Brain microvascular endothelial cell (primary cell): ENCODE results near the gene MTCL1.

Source experiments
- DNase-seq: peaks from one replicate; pipeline ENCODE4 v3.0.0-alpha.2; 2020
- H3K27ac ChIP-seq: fragments of 250-450 bp; sonication (Bioruptor Pico); 2 replicates; pipeline ENCODE4 v1.5.1; 2020; ENCODE audit warnings: mild to moderate bottlenecking, moderate library complexity
- H3K27me3 ChIP-seq: fragments of 250-450 bp; sonication (Bioruptor Pico); replicated peaks from 2 replicates; pipeline ENCODE4 v1.5.1; 2020; ENCODE audit warnings: mild to moderate bottlenecking
- H3K36me3 ChIP-seq: fragments of 250-450 bp; sonication (Bioruptor Pico); replicated peaks from 2 replicates; pipeline ENCODE4 v1.5.1; 2020; ENCODE audit warnings: mild to moderate bottlenecking
- H3K4me3 ChIP-seq: 2 replicates; pipeline ENCODE4 v1.5.1; 2011; ENCODE audit warnings: low read depth, mild to moderate bottlenecking, control low read depth, low read length, moderate library complexity
- CTCF ChIP-seq: IDR thresholded peaks from 2 replicates; pipeline ENCODE4 v1.5.1; 2011; ENCODE audit warnings: low read depth, mild to moderate bottlenecking, moderate library complexity, low read length, control low read depth, inconsistent platforms; ENCODE audit errors: missing control alignments
- in situ Hi-C: cut with HindIII; loops from 2 replicates; pipeline ENCODE4 v1.10.0; 2017; ENCODE audit warnings: low sequenced_read_pairs, low pct_ligation_motif_present

MTCL1 gene

DNA sequence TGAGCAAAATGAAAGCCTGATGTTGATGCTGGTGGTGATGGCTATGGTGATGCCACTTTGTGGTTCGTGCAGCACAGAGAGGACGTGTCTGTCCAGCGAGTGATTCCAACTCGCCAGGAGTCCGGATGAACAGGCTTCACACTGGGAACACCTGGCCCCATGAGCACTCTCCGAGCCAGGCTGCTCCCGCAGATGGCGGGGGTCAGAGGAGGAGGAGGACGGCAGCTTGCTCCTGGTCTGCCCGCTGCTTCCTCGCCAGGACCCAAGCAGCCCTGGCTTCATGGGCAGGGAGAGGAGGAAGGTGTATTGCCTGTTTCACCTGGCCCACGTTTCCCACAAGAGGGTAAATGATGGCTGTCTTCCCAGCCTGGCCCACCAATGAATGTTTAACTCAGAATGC lies 121.6 kb downstream of the MTCL1 start:
- Histone ChIP-seq H3K27me3 (no peaks in the 10 kb centered on the region), H3K4me3 (no peak overlapping the region), H3K36me3 (peaks cover 55% of the 10 kb centered on the region), H3K27ac (no peak overlapping the region)
- in situ Hi-C loops: no loop called here
- no peak for DNase-seq
- TF ChIP-seq CTCF: no peak

DNA sequence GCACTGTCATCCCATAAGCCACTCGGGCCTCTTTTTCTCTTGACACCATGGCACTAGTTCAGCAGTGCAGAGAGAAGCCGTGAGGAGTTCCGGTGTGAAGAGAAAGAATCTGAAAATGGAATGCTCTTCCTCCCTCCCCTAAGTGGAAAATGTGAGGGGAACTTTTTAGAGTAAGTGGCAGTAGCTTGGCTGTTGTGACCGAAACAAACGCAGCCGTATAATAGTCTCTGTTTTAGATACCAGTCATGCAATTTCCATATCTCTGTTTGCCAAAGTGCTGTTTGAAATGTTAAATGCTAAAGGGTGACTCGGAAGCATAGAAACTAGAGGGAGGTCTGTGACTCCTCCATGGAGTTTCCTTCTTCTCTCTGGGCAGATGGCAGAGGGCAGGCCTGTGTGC lies 122.9 kb downstream of the MTCL1 start:
- peaks cover 44% of the 10 kb centered on the region for H3K36me3 ChIP-seq
- in situ Hi-C loops: no loop called here
- no peak for DNase-seq
- no peak overlapping the region for H3K27ac ChIP-seq
- TF ChIP-seq CTCF: no peak
- no peak overlapping the region for H3K4me3 ChIP-seq
- no peaks in the 10 kb centered on the region for H3K27me3 ChIP-seq

DNA sequence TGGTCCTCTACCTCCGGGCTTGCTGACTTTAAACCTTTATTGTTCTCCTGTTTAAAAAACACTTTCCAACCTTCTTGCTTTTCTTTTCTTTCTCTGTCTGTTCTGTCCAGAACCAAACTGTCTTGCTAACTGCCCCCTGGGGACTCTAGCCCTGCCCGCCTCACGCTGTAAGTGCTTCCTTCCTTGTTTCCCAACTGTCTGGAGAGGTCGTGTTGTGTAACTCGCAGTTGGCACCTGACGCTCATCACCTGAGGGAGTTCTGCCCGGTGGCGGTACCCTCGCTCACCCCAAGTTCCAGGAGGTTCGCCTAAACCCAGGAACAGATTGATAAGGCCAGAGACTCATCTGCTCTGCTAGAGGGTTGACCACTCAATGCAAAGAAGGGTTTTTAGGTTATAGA lies 123.4 kb downstream of the MTCL1 start:
- DNase-seq: no peak
- no peak for TF ChIP-seq CTCF
- no peak overlapping the region for H3K4me3 ChIP-seq
- in situ Hi-C loops: no loop called here
- no peak overlapping the region for H3K27ac ChIP-seq
- H3K36me3 ChIP-seq: peaks cover 39% of the 10 kb centered on the region
- H3K27me3 ChIP-seq: no peaks in the 10 kb centered on the region

DNA sequence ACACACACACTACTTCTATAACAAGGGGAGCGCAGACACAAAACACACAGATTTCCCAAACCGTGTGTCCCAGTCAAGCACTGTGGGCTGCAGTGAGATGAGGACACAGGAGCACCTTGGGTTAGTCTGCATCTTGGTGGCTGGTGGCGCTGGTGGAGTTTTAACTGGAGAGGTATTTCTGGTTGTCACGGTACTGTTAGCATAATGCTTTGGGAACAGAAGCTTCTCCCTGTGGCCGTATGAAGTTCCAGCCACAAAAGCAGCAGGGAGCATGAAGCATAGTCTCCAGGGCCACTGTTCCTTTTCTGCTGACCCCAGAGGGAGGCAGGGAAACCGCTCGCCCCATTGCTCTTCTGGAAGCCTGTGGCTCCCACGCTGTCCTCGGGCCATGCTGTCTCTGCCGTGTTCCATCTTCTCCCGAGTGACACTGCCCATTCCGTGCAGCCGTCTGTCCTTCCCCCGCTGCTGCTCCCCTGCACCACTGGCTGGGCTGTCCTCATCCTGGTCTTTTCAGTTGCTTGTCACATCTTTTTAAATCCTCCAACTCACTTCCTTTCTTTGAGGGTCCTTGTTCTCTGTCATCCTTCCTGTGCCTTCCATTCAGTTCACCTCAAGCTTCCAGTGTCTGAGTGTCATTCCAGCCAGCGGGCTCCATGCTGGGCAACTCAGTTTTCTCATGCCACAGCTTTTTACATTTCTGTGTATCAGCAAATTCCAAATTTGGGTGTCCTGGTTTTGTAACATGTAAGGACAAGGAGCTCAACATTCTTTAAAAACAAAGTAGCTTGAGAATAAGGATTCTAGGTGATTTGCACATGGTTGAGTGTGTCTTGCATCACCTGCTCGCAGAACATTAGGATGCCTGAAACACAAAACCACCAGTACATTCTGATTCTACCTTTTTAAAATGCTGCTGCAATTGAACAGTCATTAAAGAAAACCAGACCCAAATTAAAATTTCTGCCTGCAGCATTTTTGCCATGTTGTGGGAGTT lies 125.0 kb downstream of the MTCL1 start:
- Histone ChIP-seq H3K4me3 (no peak overlapping the region), H3K27ac (no peak overlapping the region), H3K36me3 (peaks cover 23% of the 10 kb centered on the region), H3K27me3 (no peaks in the 10 kb centered on the region)
- in situ Hi-C loops: no loop called here
- no peak for DNase-seq
- no peak for TF ChIP-seq CTCF

GRCh38 chr18:8831112-8831511 lies 125.8 kb downstream of the MTCL1 start:
- no peak overlapping the region for H3K4me3 ChIP-seq
- H3K36me3 ChIP-seq: peaks cover 16% of the 10 kb centered on the region
- TF ChIP-seq CTCF: no peak
- in situ Hi-C loops: no loop called here
- no peaks in the 10 kb centered on the region for H3K27me3 ChIP-seq
- DNase-seq: no peak
- no peak overlapping the region for H3K27ac ChIP-seq
